NCI-H226 (cell line): Measurements from ENCODE around the gene ARHGAP22.

Experiments
- DNase-seq: peaks from one replicate; pipeline ENCODE4 v3.0.0-alpha.2; 2015

Gene ARHGAP22

GRCh38 chr10:48526846-48527505 lies 77.9 kb downstream of the ARHGAP22 start:
- no peak for DNase-seq

- no peak for DNase-seq
Observed at GRCh38 chr10:48526011-48526821, 78.7 kb downstream of the ARHGAP22 start.

- DNase-seq = no peak
Observed at GRCh38 chr10:48525113-48525512, 79.8 kb downstream of the ARHGAP22 start.

- DNase-seq = no peak
Observed at GRCh38 chr10:48523820-48524758, 80.8 kb downstream of the ARHGAP22 start.

GRCh38 chr10:48523212-48523819 lies 81.6 kb downstream of the ARHGAP22 start:
- DNase-seq = peak; percentile 86

GRCh38 chr10:48522011-48522765 lies 82.7 kb downstream of the ARHGAP22 start:
- no peak for DNase-seq

- no peak for DNase-seq
Observed at GRCh38 chr10:48520594-48520993, 84.3 kb downstream of the ARHGAP22 start.

- DNase-seq = no peak
Observed at GRCh38 chr10:48520184-48520506, 84.7 kb downstream of the ARHGAP22 start.

GRCh38 chr10:48519481-48520183 lies 85.2 kb downstream of the ARHGAP22 start:
- no peak for DNase-seq

- no peak for DNase-seq
Observed at GRCh38 chr10:48518986-48519385, 85.9 kb downstream of the ARHGAP22 start.

- DNase-seq = no peak
Observed at GRCh38 chr10:48517911-48518811, 86.7 kb downstream of the ARHGAP22 start.

GRCh38 chr10:48517482-48517881 lies 87.4 kb downstream of the ARHGAP22 start:
- DNase-seq = no peak

- no peak for DNase-seq
Observed at GRCh38 chr10:48516911-48517310, 88.0 kb downstream of the ARHGAP22 start.

GRCh38 chr10:48514916-48515315 lies 90.0 kb downstream of the ARHGAP22 start:
- DNase-seq = no peak

- DNase-seq = no peak
Observed at GRCh38 chr10:48514255-48514654, 90.6 kb downstream of the ARHGAP22 start.

GRCh38 chr10:48512861-48513260 lies 92.0 kb downstream of the ARHGAP22 start:
- DNase-seq = no peak

GRCh38 chr10:48511875-48512231 lies 93.0 kb downstream of the ARHGAP22 start:
- no peak for DNase-seq

GRCh38 chr10:48511066-48511874 lies 93.6 kb downstream of the ARHGAP22 start:
- no peak for DNase-seq

- DNase-seq = no peak
Observed at GRCh38 chr10:48509974-48510692, 94.7 kb downstream of the ARHGAP22 start.
